Parathyroid adenoma (tissue), 2 donors: ENCODE data around the gene ZBTB46.

Experiments used
- H2AFZ ChIP-seq: fragments of 300-600 bp; sonication (generic); one replicate; pipeline ENCODE4 v1.7.0; 2017; ENCODE audit warnings: antibody characterized with exemption, mild to moderate bottlenecking
- H3K27ac ChIP-seq: fragments of 300-600 bp; sonication (generic); one replicate; pipeline ENCODE4 v1.7.0; 2017
- H3K27me3 ChIP-seq: fragments of 300-600 bp; sonication (generic); one replicate; pipeline ENCODE4 v1.7.0; 2017; ENCODE audit warnings: low read length; ENCODE audit not compliant: control insufficient read depth, insufficient read depth
- H3K36me3 ChIP-seq: fragments of 300-600 bp; sonication (generic); one replicate; pipeline ENCODE4 v1.7.0; 2017; ENCODE audit warnings: low read length; ENCODE audit not compliant: control insufficient read depth, insufficient read depth
- H3K4me1 ChIP-seq: fragments of 300-600 bp; sonication (generic); one replicate; pipeline ENCODE4 v1.7.0; 2017; ENCODE audit warnings: control low read depth
- H3K4me2 ChIP-seq: fragments of 300-600 bp; sonication (generic); one replicate; pipeline ENCODE4 v1.7.0; 2017; ENCODE audit warnings: low read length
- H3K4me3 ChIP-seq: fragments of 300-600 bp; sonication (generic); one replicate; pipeline ENCODE4 v1.7.0; 2017; ENCODE audit warnings: low read depth, low read length
- H3K79me2 ChIP-seq: fragments of 300-600 bp; sonication (generic); one replicate; pipeline ENCODE4 v1.7.0; 2017; ENCODE audit warnings: control low read depth
- H3K9ac ChIP-seq: fragments of 300-600 bp; sonication (generic); one replicate; pipeline ENCODE4 v1.7.0; 2017; ENCODE audit warnings: mild to moderate bottlenecking
- H3K9me3 ChIP-seq: fragments of 300-600 bp; sonication (generic); one replicate; pipeline ENCODE4 v1.7.0; 2017; ENCODE audit warnings: low read length; ENCODE audit not compliant: control insufficient read depth
- TF ChIP-seq, protein P1 (sequence below): fragments of 300-600 bp; sonication (generic); IDR thresholded peaks from one replicate; pipeline ENCODE4 v1.7.0; 2017; ENCODE audit warnings: antibody characterized with exemption, mild to moderate bottlenecking
- donor health status: primary hyperparathyroidism.

The ZBTB46 gene

DNA sequence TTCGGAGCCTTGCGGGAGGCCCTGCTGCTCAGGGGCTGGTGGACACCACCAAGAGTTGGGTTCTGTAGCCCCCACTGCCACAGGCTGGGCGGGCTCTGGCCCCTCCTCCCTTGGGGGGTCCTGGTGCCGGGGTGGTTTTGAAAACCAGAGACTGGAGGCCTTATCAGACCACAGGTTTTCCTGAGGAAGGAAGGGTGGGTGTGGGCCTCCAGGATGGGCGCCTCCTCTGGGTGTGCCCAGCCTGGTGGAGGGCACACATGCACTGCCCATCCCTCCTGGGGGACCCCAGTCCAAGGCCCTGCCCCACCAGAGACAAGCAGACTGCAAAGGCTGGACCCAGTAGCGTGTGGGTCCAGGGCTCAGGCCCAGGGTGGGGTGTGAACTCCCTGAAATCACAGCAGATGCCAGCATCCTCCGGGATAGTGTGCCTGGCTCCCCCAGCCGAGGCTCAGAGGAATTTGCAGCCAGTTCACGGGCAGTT, 13.5 kb upstream of the ZBTB46 start:
- TF ChIP-seq, protein P1, sequence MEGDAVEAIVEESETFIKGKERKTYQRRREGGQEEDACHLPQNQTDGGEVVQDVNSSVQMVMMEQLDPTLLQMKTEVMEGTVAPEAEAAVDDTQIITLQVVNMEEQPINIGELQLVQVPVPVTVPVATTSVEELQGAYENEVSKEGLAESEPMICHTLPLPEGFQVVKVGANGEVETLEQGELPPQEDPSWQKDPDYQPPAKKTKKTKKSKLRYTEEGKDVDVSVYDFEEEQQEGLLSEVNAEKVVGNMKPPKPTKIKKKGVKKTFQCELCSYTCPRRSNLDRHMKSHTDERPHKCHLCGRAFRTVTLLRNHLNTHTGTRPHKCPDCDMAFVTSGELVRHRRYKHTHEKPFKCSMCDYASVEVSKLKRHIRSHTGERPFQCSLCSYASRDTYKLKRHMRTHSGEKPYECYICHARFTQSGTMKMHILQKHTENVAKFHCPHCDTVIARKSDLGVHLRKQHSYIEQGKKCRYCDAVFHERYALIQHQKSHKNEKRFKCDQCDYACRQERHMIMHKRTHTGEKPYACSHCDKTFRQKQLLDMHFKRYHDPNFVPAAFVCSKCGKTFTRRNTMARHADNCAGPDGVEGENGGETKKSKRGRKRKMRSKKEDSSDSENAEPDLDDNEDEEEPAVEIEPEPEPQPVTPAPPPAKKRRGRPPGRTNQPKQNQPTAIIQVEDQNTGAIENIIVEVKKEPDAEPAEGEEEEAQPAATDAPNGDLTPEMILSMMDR, result no peak
- Histone ChIP-seq H3K27me3 (no peaks in the 10 kb centered on the region), H3K27ac (no peak overlapping the region), H3K36me3 (no peaks in the 10 kb centered on the region), H2AFZ (no peak overlapping the region), H3K4me3 (no peak overlapping the region), H3K9ac (no peak overlapping the region), H3K79me2 (no peaks in the 10 kb centered on the region), H3K4me2 (no peak overlapping the region), H3K9me3 (no peaks in the 10 kb centered on the region), H3K4me1 (peaks cover 6% of the 10 kb centered on the region)

DNA sequence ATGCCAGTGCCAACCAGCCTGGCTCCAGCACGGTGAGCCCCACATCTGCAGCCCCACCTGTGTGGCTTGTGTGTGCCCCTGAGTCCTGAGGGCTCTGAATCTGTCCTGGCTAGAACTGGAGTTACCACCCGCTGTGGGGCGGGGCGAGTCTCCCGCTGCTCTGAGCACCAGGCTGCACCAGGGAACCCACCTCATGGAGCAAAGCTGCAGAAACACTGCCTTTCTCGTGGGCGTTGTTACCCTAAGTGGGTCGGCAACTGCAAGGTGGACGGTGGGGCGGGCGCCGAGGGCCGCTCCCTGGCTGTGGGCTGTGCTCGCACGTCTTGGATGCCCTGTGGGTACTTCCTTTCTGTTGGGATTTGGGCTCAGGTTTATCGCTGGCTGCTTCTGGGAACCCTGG, 12.7 kb upstream of the ZBTB46 start:
- Histone ChIP-seq H3K9me3 (no peaks in the 10 kb centered on the region), H3K79me2 (no peaks in the 10 kb centered on the region), H3K27ac (no peak overlapping the region), H3K9ac (no peak overlapping the region), H2AFZ (no peak overlapping the region), H3K4me3 (no peak overlapping the region), H3K4me2 (no peak overlapping the region), H3K27me3 (no peaks in the 10 kb centered on the region), H3K4me1 (peaks cover 6% of the 10 kb centered on the region), H3K36me3 (no peaks in the 10 kb centered on the region)
- TF ChIP-seq, protein P1, result no peak

DNA sequence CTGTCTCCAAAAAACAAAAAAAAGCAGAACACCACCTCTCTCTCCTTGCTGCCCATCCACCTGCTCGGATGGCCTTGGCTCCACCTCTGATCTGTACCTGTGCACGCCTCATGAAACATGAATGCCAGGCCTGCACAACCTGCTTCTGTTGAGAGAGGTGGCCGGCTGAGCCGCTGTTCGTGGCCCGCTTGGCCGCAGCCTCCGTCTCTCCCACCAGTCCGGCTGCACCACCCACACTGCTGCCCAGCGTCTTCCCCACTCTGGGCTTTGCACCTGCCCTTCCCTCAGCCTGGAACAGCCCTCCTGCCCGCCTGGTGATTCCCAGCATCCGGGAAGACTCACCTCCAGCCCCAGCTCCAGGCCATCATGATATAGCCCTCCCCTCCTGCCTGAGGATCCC, 12.2 kb upstream of the ZBTB46 start:
- H3K27me3 ChIP-seq, result no peaks in the 10 kb centered on the region
- no peak overlapping the region for H3K9ac ChIP-seq
- H3K4me1 ChIP-seq, result peaks cover 9% of the 10 kb centered on the region

DNA sequence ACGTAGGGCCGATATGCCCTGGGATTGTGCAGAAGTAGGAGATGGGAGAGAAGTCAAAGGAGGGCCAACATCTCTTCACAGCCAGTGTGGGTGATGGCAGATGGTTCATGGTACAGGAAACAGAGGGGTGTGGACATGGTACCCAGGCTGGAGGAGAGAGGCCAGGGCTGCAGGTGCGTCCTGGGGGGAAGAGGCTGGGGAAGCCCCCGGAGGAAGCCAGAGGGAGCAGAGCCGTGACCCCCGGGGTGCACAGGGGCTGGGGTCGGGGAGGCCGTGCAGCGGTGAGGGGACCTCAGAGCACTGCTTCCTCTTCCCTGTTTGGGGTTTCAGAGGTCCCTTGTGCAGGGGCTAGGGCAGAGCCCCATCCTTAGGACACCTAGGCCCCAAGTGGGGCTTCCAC, 11.2 kb upstream of the ZBTB46 start:
- Histone ChIP-seq H3K27ac (no peak overlapping the region), H3K9me3 (no peaks in the 10 kb centered on the region), H3K4me2 (no peak overlapping the region), H3K4me1 (peaks cover 19% of the 10 kb centered on the region), H3K79me2 (no peaks in the 10 kb centered on the region), H3K27me3 (no peaks in the 10 kb centered on the region), H2AFZ (no peak overlapping the region), H3K36me3 (no peaks in the 10 kb centered on the region), H3K4me3 (no peak overlapping the region), H3K9ac (no peak overlapping the region)
- TF ChIP-seq, protein P1, result no peak

More for the DNA sequence above, 12.2 kb upstream of the ZBTB46 start:
- Histone ChIP-seq H3K4me2 (no peak overlapping the region), H3K79me2 (no peaks in the 10 kb centered on the region), H2AFZ (no peak overlapping the region), H3K4me3 (no peak overlapping the region), H3K27ac (no peak overlapping the region), H3K9me3 (no peaks in the 10 kb centered on the region), H3K36me3 (no peaks in the 10 kb centered on the region)
- TF ChIP-seq, protein P1, result no peak

DNA sequence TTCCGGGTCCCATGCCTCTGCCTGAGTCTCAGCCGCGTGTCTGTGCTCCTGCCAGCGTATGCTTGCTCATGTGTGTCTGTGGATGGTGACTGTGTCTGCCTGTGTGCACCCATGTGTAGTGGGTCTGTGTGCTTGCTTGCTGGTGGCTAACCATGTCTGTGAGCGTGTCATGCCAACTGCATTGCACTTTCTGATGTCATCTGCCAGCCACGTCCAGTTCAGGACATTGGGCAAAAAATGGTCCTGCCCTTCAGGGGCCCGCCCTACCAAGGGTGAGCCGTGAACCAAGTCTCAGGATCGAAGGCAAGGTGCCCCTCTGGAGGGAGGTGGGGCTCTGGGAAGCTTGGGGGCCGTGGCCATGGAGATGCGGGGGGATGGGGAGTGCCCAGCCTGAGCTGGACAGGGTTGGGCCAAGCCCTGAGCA, 9.4 kb upstream of the ZBTB46 start:
- H3K36me3 ChIP-seq, result no peaks in the 10 kb centered on the region
- H3K79me2 ChIP-seq, result no peaks in the 10 kb centered on the region
- no peak overlapping the region for H3K4me2 ChIP-seq
- no peak overlapping the region for H2AFZ ChIP-seq
- H3K4me3 ChIP-seq, result no peak overlapping the region
- no peak overlapping the region for H3K9ac ChIP-seq
- H3K4me1 ChIP-seq, result peaks cover 22% of the 10 kb centered on the region
- H3K27me3 ChIP-seq, result no peaks in the 10 kb centered on the region
- no peaks in the 10 kb centered on the region for H3K9me3 ChIP-seq
- TF ChIP-seq, protein P1, result no peak
- no peak overlapping the region for H3K27ac ChIP-seq
